ENCODE measurements around the gene METTL27.

The METTL27 gene

DNA sequence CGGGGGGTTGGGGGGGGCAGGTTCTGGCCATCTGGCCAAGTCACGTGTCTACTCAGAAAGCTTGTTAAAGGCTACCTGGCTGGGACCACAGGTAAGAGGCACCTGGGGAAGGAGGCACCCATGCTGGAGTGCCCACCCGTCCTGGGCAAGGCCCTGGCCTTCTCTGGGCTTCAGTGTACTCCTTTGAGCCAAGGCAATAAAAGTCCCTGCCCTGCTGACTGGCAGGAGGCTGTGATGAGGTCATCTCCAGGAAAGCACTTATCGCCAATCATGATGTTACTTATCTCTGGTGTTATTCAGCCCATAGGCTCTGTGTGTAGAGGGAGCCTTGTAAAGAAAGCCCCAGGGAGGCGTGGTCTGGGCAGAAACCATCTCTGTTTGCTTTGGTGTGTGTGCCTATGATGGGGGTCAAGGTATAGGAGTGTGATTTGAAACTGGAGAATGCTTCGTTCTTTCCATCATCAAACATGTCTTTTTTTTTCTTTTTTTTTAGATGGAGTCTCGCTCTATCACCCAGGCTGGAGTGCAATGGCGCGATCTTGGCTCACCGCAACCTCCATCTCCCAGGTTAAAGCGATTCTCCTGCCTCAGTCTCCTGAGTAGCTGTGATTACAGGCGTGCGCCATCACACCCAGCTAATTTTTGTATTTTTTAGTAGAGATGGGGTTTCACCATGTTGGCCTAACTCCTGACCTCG, 14.1 kb downstream of the METTL27 start:
- TF ChIP-seq, protein P1, sequence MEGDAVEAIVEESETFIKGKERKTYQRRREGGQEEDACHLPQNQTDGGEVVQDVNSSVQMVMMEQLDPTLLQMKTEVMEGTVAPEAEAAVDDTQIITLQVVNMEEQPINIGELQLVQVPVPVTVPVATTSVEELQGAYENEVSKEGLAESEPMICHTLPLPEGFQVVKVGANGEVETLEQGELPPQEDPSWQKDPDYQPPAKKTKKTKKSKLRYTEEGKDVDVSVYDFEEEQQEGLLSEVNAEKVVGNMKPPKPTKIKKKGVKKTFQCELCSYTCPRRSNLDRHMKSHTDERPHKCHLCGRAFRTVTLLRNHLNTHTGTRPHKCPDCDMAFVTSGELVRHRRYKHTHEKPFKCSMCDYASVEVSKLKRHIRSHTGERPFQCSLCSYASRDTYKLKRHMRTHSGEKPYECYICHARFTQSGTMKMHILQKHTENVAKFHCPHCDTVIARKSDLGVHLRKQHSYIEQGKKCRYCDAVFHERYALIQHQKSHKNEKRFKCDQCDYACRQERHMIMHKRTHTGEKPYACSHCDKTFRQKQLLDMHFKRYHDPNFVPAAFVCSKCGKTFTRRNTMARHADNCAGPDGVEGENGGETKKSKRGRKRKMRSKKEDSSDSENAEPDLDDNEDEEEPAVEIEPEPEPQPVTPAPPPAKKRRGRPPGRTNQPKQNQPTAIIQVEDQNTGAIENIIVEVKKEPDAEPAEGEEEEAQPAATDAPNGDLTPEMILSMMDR (conservative IDR thresholded peaks at IDR 0.05), result no peak
- peak overlapping the region; percentile 100 for H3K27ac ChIP-seq

DNA sequence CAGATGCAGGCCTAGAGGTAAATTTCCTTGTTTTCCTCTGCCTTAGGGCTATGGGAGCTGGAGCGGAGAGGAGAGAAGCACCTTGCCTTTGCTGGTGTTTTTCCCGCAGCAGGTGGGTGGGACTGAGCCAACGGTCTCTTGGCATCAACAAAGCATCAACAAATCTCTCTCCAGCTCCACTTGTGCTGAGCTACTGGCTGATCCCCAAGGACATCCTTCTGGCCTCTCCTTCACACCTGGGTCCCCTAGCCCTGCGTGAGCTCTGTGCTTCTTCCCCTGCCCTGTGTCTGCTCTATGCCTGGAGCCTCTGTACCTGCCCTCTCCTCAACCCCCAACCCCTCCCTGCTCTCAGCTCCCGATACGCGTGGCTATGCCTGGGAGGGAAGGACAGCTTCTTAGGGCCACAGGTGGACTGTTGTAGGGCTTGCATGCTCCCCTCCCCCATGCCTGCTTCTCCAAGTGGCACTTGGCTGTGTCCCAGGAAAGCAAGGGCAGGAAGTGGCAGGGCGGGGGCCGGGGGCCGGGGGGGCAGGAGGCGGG, 14.7 kb downstream of the METTL27 start:
- TF ChIP-seq, protein P1 (conservative IDR thresholded peaks at IDR 0.05), result no peak
- peak overlapping the region; percentile 100 for H3K27ac ChIP-seq

DNA sequence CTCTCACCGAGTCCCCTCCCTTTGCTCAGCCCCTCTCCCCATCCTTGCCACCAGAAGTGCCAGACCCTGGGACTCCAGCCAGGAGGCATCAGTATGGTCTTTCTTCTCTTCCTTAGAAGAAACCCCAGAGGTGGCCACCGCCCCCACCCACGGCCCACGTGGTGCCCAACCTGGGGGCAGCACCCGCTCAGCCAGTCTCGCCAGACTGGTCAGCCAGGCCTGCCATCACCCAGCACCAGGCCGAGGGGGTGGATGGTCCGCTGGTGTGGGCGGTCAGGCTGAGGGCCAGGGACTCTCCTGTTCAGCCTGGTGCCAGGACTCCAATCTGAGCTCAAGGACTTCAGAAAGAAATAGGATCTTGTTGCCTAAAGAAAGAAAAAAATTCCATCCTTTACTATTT, 17.3 kb downstream of the METTL27 start:
- H3K27ac ChIP-seq, result peak overlapping the region; percentile 100
- TF ChIP-seq, protein P1 (conservative IDR thresholded peaks at IDR 0.05), result no peak

DNA sequence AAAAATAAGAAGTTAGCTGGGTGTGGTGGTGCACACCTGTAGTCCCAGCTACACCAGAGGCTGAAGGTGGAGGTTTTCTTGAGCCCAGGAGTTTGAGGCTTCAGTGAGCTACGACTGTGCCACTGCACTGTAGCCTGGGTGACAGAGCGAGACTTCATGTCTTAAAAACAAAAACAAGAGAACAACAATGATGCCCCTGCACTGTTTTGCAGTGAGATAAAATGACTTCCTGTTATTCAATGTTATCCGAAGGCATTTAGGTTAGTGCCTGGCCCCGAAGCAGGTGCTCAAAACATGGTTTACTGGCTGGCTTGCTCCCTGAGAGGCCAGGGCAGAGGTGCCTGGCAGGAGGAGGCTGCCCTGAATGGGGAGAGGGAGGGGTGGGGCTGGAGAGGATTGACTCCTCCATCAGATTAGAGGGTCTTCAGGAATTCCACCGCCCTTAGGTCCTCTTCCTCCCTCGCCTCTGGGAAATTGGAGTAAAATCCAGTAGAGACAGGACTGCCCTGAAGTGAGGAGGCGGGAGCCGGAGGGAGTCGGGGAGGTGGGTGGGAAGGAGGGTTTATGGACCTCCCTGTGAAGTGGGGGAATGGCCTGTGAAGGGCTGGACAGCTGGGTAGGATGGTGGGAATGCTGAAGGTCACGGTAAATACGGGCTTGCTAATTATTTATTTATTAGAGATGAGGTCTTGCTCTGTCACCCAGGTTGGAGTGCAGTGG, 18.3 kb downstream of the METTL27 start:
- peak overlapping the region; percentile 100 for H3K27ac ChIP-seq
- TF ChIP-seq, protein P1 (conservative IDR thresholded peaks at IDR 0.05), result no peak

DNA sequence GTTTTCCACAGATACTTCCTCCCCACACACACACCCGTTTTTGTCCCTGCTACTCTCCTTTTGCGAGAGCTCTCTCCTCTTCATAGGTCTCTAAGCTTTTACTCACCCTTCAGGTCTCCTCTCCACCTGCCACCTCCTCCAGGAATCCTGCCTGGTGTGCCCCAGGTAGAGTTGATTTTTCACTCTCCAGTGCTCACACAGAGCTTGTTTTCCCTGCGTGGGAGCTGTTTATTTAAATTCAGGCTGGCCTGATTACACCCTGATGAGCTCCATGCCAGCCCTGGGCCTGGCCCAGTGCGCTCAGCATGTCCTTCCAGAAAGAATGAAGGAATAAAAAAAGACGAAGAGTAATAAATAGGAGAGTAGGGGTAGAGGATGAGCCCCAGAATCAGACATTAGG, 19.1 kb downstream of the METTL27 start:
- TF ChIP-seq, protein P1 (conservative IDR thresholded peaks at IDR 0.05), result no peak
- H3K27ac ChIP-seq, result peak overlapping the region; percentile 100

DNA sequence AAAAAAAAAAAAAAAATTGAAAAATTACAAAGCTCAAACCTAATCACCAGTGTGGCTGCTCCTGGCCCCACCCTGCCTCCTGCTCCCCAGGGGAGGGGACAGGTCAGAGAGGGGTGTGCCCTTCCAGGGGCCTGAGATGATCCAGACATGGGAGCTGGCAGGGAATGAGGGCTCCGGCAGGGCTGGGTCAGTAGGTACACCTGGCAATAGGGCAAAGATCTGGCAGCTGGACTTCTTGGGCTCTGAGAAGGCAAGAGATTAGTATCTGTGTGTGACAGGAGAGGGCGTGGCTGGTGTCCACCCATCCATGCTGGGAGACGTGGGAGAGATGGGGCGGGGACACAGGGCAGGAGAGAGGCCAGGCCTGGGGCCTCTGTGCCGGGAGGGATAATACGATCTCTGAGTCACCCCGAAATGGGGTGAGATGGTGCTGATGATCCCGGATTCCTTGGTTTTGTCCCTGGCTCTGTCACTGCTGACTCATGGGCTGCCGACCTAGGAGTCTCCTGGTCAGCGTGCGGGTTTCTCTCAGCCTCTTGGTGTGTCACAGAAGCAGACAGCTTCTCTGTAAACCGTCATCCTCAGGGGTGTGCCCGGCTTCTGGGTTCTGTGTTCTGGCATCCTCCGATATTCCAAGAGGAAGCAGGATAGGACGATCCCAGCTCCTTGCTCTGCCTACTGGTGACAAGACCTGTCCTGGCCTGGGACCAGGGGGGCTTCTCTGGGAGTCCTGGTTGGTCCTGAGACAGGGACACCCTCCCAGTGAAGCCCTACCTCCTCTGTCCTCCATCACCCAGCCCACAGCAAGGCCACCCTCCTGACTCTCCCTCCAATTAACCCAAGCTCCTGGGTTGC, 19.8 kb downstream of the METTL27 start:
- H3K27ac ChIP-seq, result peak overlapping the region; percentile 100
- TF ChIP-seq, protein P1 (conservative IDR thresholded peaks at IDR 0.05), result no peak

DNA sequence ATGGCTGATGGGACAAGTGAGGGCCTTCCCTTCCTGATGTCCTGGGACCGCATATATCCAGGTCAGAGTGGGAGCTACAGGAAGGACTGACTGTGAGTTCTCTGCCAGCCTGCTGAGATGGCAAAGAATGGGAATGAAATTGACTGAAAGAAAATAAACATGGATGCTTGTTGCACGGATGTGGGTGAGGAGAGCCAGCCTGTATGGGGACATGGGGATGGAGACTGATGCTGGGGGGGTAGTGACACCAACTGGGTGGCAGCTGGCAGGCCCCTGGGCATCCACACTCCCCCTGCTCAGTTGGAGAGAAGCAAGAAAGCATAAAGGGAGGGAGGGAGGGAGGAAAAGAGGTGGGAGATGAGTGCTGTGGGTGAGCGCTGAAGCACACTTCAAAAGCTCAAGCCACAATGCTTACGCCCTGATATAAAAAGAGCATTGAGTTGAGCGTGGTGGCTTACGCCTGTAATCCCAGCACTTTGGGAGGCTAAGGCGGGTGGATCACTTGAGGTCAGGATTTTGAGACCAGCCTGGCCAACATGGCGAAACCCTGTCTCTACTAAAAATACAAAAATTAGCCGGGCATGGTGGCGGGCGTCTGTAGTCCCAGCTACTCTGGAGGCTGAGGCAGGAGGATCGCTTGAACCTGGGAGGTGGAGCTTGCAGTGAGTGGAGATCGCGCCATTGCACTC, 20.6 kb downstream of the METTL27 start:
- peak overlapping the region; percentile 100 for H3K27ac ChIP-seq
